T47D (cell line): Measurements from ENCODE around the gene KCNC2.
"Not testable (repeated sequence)": the region's sequence is repeated elsewhere in the genome, so short reads cannot be mapped to it uniquely, and the experiment has no call there.

Experiments
- DNase-seq, 2 experiments: peaks; one replicate each; pipeline versions ENCODE4 v3.0.0 to v3.0.0-alpha.2; 2011 to 2012; ENCODE audit warnings: low read depth in 1 of 2, low spot score in 1 of 2
- JUND ChIP-seq: IDR thresholded peaks from 2 replicates; pipeline ENCODE4 v1.6.1; 2012; ENCODE audit warnings: low read depth
- in situ Hi-C: cut with HindIII; loops from 2 replicates; pipeline ENCODE4 v1.10.0; 2016; ENCODE audit warnings: low sequenced_read_pairs, low pct_unique_long_range_greater_than_20kb

Gene KCNC2

GRCh38 chr12:75194250-75194649 is 15.4 kb downstream of the KCNC2 start:
- TF ChIP-seq JUND, result no peak
- no peak for DNase-seq
- in situ Hi-C loops, result no loop called here

- TF ChIP-seq JUND, result no peak
- in situ Hi-C loops, result no loop called here
- no peak for DNase-seq
Observed at GRCh38 chr12:75192196-75192595, 17.4 kb downstream of the KCNC2 start.

GRCh38 chr12:75190846-75191245 is 18.8 kb downstream of the KCNC2 start:
- in situ Hi-C loops, result no loop called here
- no peak for TF ChIP-seq JUND
- no peak for DNase-seq

GRCh38 chr12:75185881-75186280 is 23.8 kb downstream of the KCNC2 start:
- not testable (repeated sequence) for DNase-seq

GRCh38 chr12:75184516-75184915 is 25.1 kb downstream of the KCNC2 start:
- no peak for DNase-seq
- no peak for TF ChIP-seq JUND
- in situ Hi-C loops, result no loop called here

More at GRCh38 chr12:75185881-75186280, 23.8 kb downstream of the KCNC2 start:
- in situ Hi-C loops, result not testable (repeated sequence)

- TF ChIP-seq JUND, result no peak
- DNase-seq, result no peak
- in situ Hi-C loops, result no loop called here
Observed at GRCh38 chr12:75183967-75184366, 25.7 kb downstream of the KCNC2 start.

- no peak for DNase-seq
- in situ Hi-C loops, result no loop called here
- TF ChIP-seq JUND, result no peak
Observed at GRCh38 chr12:75177997-75178396, 31.6 kb downstream of the KCNC2 start.

- no peak for DNase-seq
- no peak for TF ChIP-seq JUND
- in situ Hi-C loops, result no loop called here
Observed at GRCh38 chr12:75172611-75173010, 37.0 kb downstream of the KCNC2 start.

GRCh38 chr12:75170640-75171185 is 38.9 kb downstream of the KCNC2 start:
- TF ChIP-seq JUND, result no peak
- peak in 1 of 2 experiments; percentile 23 for DNase-seq
- in situ Hi-C loops, result no loop called here

- no peak for TF ChIP-seq JUND
- in situ Hi-C loops, result no loop called here
- DNase-seq, result no peak
Observed at GRCh38 chr12:75162845-75163244, 46.8 kb downstream of the KCNC2 start.

GRCh38 chr12:75161488-75161887 is 48.2 kb downstream of the KCNC2 start:
- no peak for TF ChIP-seq JUND
- DNase-seq, result no peak
- in situ Hi-C loops, result no loop called here

- in situ Hi-C loops, result no loop called here
- TF ChIP-seq JUND, result no peak
- no peak for DNase-seq
Observed at GRCh38 chr12:75157385-75157784, 52.3 kb downstream of the KCNC2 start.

- in situ Hi-C loops, result no loop called here
- DNase-seq, result no peak
- no peak for TF ChIP-seq JUND
Observed at GRCh38 chr12:75155962-75156361, 53.7 kb downstream of the KCNC2 start.

GRCh38 chr12:75154388-75154787 is 55.3 kb downstream of the KCNC2 start:
- DNase-seq, result no peak
- in situ Hi-C loops, result no loop called here
- TF ChIP-seq JUND, result no peak
